DOHH2 (cell line): ENCODE data around the gene SIGMAR1.
A peak's percentile ranks its signal among the peaks of the same experiment; 100 is the strongest.

Experiments used
- EZH2phosphoT487 ChIP-seq: fragments of 200-600 bp; sonication (generic); IDR thresholded peaks from 2 replicates; pipeline ENCODE4 v1.6.1; 2017; ENCODE audit warnings: borderline replicate concordance, mild to moderate bottlenecking, antibody characterized with exemption, low read length, moderate library complexity, mixed read lengths
- TF ChIP-seq, protein P1 (sequence below): fragments of 200-600 bp; sonication (generic); IDR thresholded peaks from one replicate; pipeline ENCODE4 v1.5.1; 2014; ENCODE audit warnings: antibody characterized with exemption, mild to moderate bottlenecking, low read depth, low read length; ENCODE audit not compliant: poor library complexity, severe bottlenecking

GRCh38 chr9:34664281-34665066 is 26.9 kb upstream of the SIGMAR1 start:
- TF ChIP-seq, protein P1, sequence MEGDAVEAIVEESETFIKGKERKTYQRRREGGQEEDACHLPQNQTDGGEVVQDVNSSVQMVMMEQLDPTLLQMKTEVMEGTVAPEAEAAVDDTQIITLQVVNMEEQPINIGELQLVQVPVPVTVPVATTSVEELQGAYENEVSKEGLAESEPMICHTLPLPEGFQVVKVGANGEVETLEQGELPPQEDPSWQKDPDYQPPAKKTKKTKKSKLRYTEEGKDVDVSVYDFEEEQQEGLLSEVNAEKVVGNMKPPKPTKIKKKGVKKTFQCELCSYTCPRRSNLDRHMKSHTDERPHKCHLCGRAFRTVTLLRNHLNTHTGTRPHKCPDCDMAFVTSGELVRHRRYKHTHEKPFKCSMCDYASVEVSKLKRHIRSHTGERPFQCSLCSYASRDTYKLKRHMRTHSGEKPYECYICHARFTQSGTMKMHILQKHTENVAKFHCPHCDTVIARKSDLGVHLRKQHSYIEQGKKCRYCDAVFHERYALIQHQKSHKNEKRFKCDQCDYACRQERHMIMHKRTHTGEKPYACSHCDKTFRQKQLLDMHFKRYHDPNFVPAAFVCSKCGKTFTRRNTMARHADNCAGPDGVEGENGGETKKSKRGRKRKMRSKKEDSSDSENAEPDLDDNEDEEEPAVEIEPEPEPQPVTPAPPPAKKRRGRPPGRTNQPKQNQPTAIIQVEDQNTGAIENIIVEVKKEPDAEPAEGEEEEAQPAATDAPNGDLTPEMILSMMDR, result peak; percentile 94
- no peak for TF ChIP-seq EZH2phosphoT487
